Measurements from ENCODE around the gene LRRC30.

Gene LRRC30

GRCh38 chr18:7236933-7237332 lies 6.0 kb downstream of the LRRC30 start:
- H3K4me2 ChIP-seq (ENCODE audit: low read length), result no peak overlapping the region
- no peaks in the 10 kb centered on the region for H3K36me3 ChIP-seq (replicated peaks; ENCODE audit: low read depth, low read length)
- no peaks in the 10 kb centered on the region for H4K20me1 ChIP-seq (ENCODE audit: insufficient read depth, low read length)
- TF ChIP-seq CTCF (IDR thresholded peaks at IDR 0.05; ENCODE audit: low read depth, low read length), result no peak
- no peak for TF ChIP-seq EZH2phosphoT487 (IDR thresholded peaks at IDR 0.05; ENCODE audit: low read depth)
- H3K27me3 ChIP-seq (ENCODE audit: low read depth, low read length), result no peaks in the 10 kb centered on the region
- H3K4me3 ChIP-seq (ENCODE audit: low read length), result no peak overlapping the region
- H3K9ac ChIP-seq (ENCODE audit: low read length), result no peak overlapping the region
- no peak overlapping the region for H2AFZ ChIP-seq (ENCODE audit: low read depth, low read length)
- H3K4me1 ChIP-seq (ENCODE audit: low read length), result no peaks in the 10 kb centered on the region
- no peak overlapping the region for H3K27ac ChIP-seq (ENCODE audit: low read length)
- no peaks in the 10 kb centered on the region for H3K9me3 ChIP-seq (ENCODE audit: insufficient read depth, low read length)
- no peaks in the 10 kb centered on the region for H3K79me2 ChIP-seq (ENCODE audit: low read length)

GRCh38 chr18:7237673-7238272 lies 6.9 kb downstream of the LRRC30 start:
- no peaks in the 10 kb centered on the region for H3K79me2 ChIP-seq (ENCODE audit: low read length)
- no peaks in the 10 kb centered on the region for H4K20me1 ChIP-seq (ENCODE audit: insufficient read depth, low read length)
- no peaks in the 10 kb centered on the region for H3K36me3 ChIP-seq (replicated peaks; ENCODE audit: low read depth, low read length)
- no peaks in the 10 kb centered on the region for H3K27me3 ChIP-seq (ENCODE audit: low read depth, low read length)
- no peak overlapping the region for H3K4me2 ChIP-seq (ENCODE audit: low read length)
- no peak overlapping the region for H2AFZ ChIP-seq (ENCODE audit: low read depth, low read length)
- H3K9ac ChIP-seq (ENCODE audit: low read length), result no peak overlapping the region
- TF ChIP-seq CTCF (IDR thresholded peaks at IDR 0.05; ENCODE audit: low read depth, low read length), result no peak
- TF ChIP-seq EZH2phosphoT487 (IDR thresholded peaks at IDR 0.05; ENCODE audit: low read depth), result no peak
- H3K9me3 ChIP-seq (ENCODE audit: insufficient read depth, low read length), result no peaks in the 10 kb centered on the region
- no peak overlapping the region for H3K27ac ChIP-seq (ENCODE audit: low read length)
- no peaks in the 10 kb centered on the region for H3K4me1 ChIP-seq (ENCODE audit: low read length)
- no peak overlapping the region for H3K4me3 ChIP-seq (ENCODE audit: low read length)

DNA sequence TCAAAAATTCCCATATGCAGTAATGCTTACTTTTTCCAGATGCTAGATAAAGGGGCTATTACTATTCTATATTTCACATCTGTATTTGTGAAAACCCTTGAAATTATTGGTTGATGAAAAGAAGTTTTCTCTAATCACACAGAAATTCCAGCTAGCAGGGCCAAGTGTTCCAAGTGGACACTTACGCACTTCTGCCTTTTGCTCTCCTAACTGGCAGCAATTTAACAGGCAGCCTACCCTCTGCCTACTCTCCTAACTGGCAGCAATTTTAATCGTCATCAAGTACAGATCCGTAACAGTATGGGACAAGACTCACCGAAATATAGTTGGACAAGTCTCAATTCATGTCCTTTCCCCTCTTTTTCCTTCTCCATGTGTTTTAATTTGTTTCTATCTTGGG lies 12.0 kb downstream of the LRRC30 start:
- no peak overlapping the region for H2AFZ ChIP-seq (ENCODE audit: low read depth, low read length)
- H3K4me3 ChIP-seq (ENCODE audit: low read length), result no peak overlapping the region
- H3K36me3 ChIP-seq (replicated peaks; ENCODE audit: low read depth, low read length), result no peaks in the 10 kb centered on the region
- no peaks in the 10 kb centered on the region for H3K79me2 ChIP-seq (ENCODE audit: low read length)
- no peaks in the 10 kb centered on the region for H4K20me1 ChIP-seq (ENCODE audit: insufficient read depth, low read length)
- H3K9ac ChIP-seq (ENCODE audit: low read length), result no peak overlapping the region
- H3K9me3 ChIP-seq (ENCODE audit: insufficient read depth, low read length), result no peaks in the 10 kb centered on the region
- no peak overlapping the region for H3K27ac ChIP-seq (ENCODE audit: low read length)
- TF ChIP-seq CTCF (IDR thresholded peaks at IDR 0.05; ENCODE audit: low read depth, low read length) (no peak), EZH2phosphoT487 (IDR thresholded peaks at IDR 0.05; ENCODE audit: low read depth) (no peak)
- no peak overlapping the region for H3K4me2 ChIP-seq (ENCODE audit: low read length)
- no peaks in the 10 kb centered on the region for H3K4me1 ChIP-seq (ENCODE audit: low read length)
- H3K27me3 ChIP-seq (ENCODE audit: low read depth, low read length), result no peaks in the 10 kb centered on the region

DNA sequence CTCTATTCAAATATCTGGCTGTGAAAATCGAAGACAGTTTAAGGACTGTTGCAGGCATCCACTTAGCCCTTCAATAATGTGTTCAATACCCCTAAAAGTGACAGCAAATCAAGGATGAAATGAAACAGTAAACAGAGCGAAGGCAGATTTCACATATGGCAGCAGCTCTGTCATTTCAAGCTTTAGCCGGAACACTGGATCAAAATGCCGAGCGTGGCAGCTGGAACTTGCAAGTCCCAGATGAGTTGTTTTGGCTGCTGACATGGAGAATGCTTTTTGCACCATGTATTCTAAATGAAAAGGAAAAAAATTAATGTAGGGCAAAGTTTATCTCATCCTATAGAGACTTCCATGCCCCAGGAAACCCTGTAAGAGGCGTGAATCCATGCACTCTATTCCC lies 18.0 kb downstream of the LRRC30 start:
- no peaks in the 10 kb centered on the region for H4K20me1 ChIP-seq (ENCODE audit: insufficient read depth, low read length)
- no peaks in the 10 kb centered on the region for H3K36me3 ChIP-seq (replicated peaks; ENCODE audit: low read depth, low read length)
- H3K9ac ChIP-seq (ENCODE audit: low read length), result no peak overlapping the region
- no peaks in the 10 kb centered on the region for H3K27me3 ChIP-seq (ENCODE audit: low read depth, low read length)
- no peaks in the 10 kb centered on the region for H3K4me1 ChIP-seq (ENCODE audit: low read length)
- no peaks in the 10 kb centered on the region for H3K9me3 ChIP-seq (ENCODE audit: insufficient read depth, low read length)
- no peak overlapping the region for H3K4me2 ChIP-seq (ENCODE audit: low read length)
- H3K4me3 ChIP-seq (ENCODE audit: low read length), result no peak overlapping the region
- H3K79me2 ChIP-seq (ENCODE audit: low read length), result no peaks in the 10 kb centered on the region
- no peak overlapping the region for H2AFZ ChIP-seq (ENCODE audit: low read depth, low read length)
- no peak overlapping the region for H3K27ac ChIP-seq (ENCODE audit: low read length)
- TF ChIP-seq CTCF (IDR thresholded peaks at IDR 0.05; ENCODE audit: low read depth, low read length), result no peak
- TF ChIP-seq EZH2phosphoT487 (IDR thresholded peaks at IDR 0.05; ENCODE audit: low read depth), result no peak

Measured in OCI-LY3 (cell line).